NCI-H524 treated with DMSO at 0.1 percent for 48 hours (cell line): ENCODE data around the gene GRB10.

Source experiments
- DNase-seq: peaks from one replicate; lab custom pipeline; 2025; lab: John Stamatoyannopoulos, UW

The GRB10 gene

DNA sequence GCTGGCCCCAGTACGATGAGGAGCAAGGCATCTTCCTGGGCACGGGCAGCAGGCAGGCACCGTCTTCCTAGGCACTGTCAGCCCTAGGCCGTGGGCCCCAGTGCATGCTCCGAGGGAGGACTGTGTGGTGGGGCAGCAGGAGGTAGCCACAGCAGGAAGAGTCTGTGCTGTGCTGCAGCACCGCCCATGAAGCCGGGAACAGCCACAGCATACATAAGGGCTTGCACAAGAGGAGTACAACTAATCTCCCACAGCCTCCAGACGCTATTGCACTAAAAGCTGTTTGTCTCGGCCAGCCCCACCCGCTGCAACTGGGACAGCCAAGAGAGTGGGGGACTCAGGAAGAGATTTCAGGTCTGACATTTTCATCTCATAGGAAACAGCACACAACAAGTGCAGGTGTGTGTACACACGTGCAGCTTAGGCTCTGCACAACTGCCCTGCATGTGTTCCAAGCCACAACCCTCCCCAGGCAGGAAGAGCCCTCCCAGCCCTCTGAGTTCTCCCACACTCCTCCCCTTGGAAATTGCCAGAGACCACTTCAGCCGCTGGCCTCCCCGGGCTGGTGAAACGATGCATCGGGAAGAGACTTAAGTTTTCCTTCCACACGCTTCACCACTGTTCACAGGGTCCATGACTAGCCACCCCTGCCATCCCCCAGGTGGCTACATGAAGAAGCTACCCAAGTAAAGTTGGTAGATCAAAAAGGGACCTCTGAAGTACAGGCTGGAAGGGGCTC, 129.4 kb downstream of the GRB10 start:
- no peak for DNase-seq

- DNase-seq: no peak
These were observed 130.1 kb downstream of the GRB10 start for GRCh38 chr7:50652400-50653125.

- DNase-seq: no peak
These were observed 131.3 kb downstream of the GRB10 start for GRCh38 chr7:50651271-50651989.

DNA sequence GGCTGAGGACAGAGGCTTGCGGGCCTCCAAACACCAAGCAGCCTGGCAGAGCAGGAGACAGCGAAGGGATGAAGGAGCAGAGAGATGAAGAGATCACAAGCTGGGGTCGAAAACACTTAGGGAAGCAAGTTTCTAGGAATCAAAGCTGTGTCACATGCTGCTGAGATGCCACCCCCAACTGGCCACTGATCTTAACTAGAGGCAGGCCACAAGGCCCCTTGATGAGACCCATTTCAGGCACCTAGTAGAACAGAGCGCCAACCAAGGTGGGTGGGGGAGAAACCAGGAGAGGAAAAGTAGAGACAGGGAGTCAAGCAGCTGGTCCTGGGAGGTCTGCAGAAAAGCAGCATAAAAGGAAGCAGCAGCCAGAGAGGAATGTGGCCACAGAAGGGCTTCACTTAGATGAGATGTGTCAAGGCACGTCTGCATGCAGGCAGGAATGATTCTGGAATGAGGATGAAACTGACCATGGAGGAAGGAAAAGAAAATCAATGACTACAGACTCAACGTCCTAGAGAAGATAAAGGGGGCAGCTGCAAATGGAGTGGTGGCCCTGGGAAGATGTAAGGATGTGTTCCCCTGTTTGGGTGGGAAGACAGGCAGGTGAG, 132.5 kb downstream of the GRB10 start:
- DNase-seq: no peak

GRCh38 chr7:50649259-50649885, 133.3 kb downstream of the GRB10 start:
- no peak for DNase-seq

DNA sequence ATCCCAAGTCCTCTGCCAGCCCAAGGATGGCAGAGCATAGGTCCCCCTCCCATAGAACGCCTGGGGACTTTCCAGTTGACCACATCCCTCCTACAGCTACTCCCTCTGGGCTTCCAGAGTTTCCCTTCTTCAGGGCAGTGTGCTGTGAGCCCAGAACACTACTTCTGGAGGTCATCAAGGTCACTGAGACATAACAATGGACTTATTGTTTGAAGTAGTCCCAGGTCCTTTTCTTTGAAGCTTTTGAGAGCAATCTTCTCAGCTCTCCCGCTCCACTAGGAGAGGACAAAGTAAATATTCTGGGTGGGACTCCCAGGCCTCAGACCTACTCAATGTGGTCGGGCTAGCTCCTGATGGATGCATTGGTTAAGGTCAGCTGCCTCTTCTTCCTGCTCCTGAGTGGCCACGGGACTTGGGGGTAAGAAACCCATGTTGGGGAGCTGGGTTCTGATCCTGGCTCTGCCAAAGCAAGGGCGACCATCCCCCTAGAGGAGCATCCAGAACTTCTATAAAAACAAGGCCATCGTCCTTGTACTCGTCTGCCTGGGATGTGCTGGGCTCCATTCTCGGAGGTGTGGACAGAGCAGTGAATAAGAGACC, 134.0 kb downstream of the GRB10 start:
- DNase-seq: no peak

GRCh38 chr7:50648076-50648475, 134.6 kb downstream of the GRB10 start:
- no peak for DNase-seq

- DNase-seq: no peak
These were observed 135.3 kb downstream of the GRB10 start for GRCh38 chr7:50647286-50647980.

GRCh38 chr7:50646069-50646468, 136.6 kb downstream of the GRB10 start:
- no peak for DNase-seq

DNA sequence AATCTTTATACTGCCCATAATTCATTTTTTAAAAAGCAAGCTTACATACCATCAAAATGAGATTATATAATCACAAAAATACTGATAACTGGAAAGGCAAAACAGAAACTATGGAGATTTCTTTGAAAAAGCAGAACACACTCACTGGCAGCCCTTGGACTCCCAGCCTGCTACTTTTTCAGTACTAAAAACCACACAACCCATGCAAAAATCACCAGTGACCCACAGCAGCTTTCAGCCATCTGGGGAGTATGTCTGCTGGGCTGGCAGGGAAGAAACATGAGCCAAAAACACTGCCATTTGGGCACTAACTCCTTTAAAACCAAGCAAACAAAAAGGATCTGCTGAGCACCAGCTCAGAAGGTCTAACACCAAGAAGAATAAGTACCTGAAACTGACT, 137.5 kb downstream of the GRB10 start:
- no peak for DNase-seq

- no peak for DNase-seq
These were observed 138.1 kb downstream of the GRB10 start for GRCh38 chr7:50644586-50644985.

DNA sequence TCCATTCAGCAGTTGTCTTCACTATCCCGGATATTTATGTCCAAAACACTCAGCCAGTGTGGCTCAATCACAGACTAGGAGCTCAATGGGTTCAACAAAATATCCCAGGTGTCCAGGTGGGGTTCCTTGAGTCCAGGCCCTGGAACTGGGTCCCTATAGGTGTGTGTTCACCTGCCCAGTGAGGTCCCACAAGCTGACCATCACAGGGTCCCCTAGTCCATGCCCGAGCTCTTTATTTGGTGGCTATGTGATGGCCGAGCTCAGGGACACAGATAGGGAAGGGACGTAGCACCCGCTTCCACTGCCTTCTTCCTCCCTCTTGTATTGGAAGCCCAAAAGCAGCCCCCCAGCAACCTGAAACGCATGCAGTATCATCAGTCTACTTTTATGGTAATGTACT, 138.6 kb downstream of the GRB10 start:
- no peak for DNase-seq

DNA sequence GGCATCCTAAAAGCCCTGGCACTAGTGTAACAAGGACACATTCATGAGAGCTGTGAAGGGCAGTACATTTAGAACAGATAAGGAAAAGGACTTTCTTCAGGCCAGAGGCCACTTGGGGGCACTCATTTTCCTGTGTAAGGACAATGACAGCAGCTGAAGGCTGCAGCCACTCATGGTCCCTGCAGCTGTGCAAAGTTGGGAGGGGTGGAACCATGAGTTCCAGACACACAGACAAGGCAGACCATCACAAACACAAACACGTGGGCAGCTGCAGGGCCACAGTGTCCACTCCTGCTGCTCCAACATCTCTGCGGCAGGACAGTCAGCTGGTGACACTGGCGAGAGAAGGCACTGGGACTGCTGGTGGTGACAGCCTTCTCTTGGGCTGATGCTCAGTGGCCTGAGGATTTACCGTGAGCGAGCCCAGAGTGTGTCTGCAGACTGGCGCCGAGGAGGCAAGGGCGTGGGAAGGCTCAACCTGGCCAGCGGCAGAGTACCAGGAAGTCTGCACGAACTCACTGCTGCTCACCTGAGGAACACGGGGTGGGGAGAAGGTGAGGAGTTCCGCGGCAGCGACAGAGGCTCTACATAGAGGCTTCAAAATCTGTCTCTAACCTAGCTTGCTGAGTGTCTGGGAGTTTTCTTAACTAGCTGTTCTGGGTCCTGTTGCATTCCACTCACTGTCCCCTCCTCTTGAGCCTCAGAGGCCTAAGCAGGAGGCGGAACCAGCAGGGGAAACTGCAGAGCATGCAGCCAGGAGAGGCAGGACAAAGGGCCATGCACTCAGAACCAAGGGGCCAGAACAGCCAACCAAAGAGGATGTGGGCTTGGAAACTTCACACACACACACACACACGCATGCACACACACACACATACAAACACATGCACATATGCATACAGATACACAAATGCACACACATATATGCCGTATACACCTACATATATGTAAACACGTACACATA, 141.0 kb downstream of the GRB10 start:
- DNase-seq: no peak

DNA sequence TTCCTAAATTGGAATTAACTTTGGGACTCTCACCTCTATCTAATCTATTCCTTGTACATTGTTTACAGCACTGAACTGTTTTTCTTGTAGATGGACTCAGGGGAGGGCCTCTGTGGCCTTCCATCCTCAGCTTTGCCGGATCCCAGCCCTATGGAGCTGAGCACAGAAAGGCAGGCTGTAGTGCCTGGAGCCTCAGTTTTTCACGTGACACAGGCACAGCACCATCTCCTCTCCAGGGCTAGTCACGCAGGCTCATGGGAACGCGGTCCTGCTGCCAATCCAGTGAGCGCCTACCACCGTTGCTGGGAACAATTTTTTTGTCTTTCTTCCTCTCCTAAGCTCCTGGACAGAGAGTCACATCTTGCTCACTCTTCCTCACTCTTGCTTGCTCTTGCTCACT, 141.9 kb downstream of the GRB10 start:
- DNase-seq: no peak

DNA sequence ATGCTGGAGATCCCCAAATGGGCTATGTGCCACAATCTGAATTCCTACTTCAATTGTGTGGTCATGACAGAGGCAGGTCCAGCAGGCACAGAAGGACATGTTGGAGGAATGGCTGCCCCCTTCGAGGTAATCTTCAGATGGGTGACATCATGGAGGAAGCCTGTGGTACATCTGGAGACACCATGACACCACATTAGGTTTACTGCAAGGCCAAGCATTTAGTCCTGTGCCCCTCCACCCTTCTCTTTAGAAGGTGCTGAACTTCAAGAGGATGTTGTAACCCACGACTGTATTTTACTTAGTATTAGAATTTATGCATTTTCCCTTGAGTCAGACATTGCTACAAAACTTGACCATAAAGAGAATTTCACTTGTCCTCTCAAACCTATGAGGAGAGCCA, 142.4 kb downstream of the GRB10 start:
- DNase-seq: no peak

- DNase-seq: no peak
These were observed 144.7 kb downstream of the GRB10 start for GRCh38 chr7:50637725-50638643.

- DNase-seq: no peak
These were observed 148.3 kb downstream of the GRB10 start for GRCh38 chr7:50634378-50634777.

DNA sequence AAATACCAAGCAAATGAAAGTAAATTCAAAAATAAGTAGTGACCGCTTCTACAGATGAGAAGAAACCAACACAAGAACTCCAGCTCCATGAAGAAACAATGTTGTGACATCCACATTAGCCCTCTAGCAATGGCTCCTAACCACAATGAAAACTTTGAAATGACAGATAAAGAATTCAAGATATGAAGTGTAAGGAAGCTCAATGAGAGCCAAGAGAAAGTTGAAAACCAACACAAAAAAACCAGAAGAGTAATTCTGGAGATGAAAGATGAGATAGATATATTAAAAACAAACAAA, 149.3 kb downstream of the GRB10 start:
- no peak for DNase-seq
